Activated naive CD4-positive, alpha-beta T cell treated with anti-CD3 and anti-CD28 coated beads, Interleukin-2, amount 50 U/mL, for 72 hours (primary cell): ENCODE measurements around the gene DCANP1. TPM values are rescaled to one million over a fixed set of nuclear protein-coding genes. Genes with fewer than 3 reads are reported as not detected.

ENCODE experiments used
- ATAC-seq, 2 donors: fragments of 150-1000 bp; cut with Tn5 transposase; 2 replicates each; pipeline ENCODE4 v1.10.0; 2021; ENCODE audit warnings: mild to moderate bottlenecking in 2 of 2, moderate library complexity in 2 of 2
- DNase-seq, 2 donors: peaks; one replicate each; pipeline ENCODE4 v3.0.0; 2021 to 2022; ENCODE audit warnings: low spot score in 2 of 2
- H3K27ac Mint-ChIP-seq, 2 donors: one replicate each; pipeline ENCODE4 v1.8.0; 2022; ENCODE audit warnings: mild to moderate bottlenecking in 2 of 2, mixed read lengths in 2 of 2
- H3K36me3 Mint-ChIP-seq, 2 donors: one replicate each; pipeline ENCODE4 v1.8.0; 2022; ENCODE audit warnings: mixed read lengths in 2 of 2
- H3K9me3 Mint-ChIP-seq, 2 donors: one replicate each; pipeline ENCODE4 v1.8.0; 2022; ENCODE audit warnings: mixed read lengths in 2 of 2
- total RNA-seq, 2 donors: library from RNA; stranded (reverse); gene quantifications; one replicate each; pipeline ENCODE4 v1.2.3, GENCODE V29; 2022

DCANP1 gene
- total RNA-seq, 2 donors from 2014 or later = not detected

- no peak overlapping the region for H3K27ac Mint-ChIP-seq
- no peaks in the 10 kb centered on the region for H3K9me3 Mint-ChIP-seq
- H3K36me3 Mint-ChIP-seq = peaks cover 0 to 2% of the 10 kb centered on the region in 2 donors
- DNase-seq (no peak), ATAC-seq (no peak)
Measured at GRCh38 chr5:135484674-135485086, 37.5 kb upstream of the DCANP1 start.

- DNase-seq (no peak), ATAC-seq (no peak)
- Mint-ChIP-seq H3K27ac (no peak overlapping the region), H3K36me3 (no peaks in the 10 kb centered on the region), H3K9me3 (no peaks in the 10 kb centered on the region)
Measured at GRCh38 chr5:135483254-135483653, 36.1 kb upstream of the DCANP1 start.

- no peaks in the 10 kb centered on the region for H3K9me3 Mint-ChIP-seq
- no peak for DNase-seq
- no peaks in the 10 kb centered on the region for H3K36me3 Mint-ChIP-seq
- no peak overlapping the region for H3K27ac Mint-ChIP-seq
- no peak for ATAC-seq
Measured at GRCh38 chr5:135482381-135482933, 35.3 kb upstream of the DCANP1 start.

- DNase-seq (no peak), ATAC-seq (no peak)
- Mint-ChIP-seq H3K27ac (no peak overlapping the region), H3K9me3 (no peaks in the 10 kb centered on the region), H3K36me3 (no peaks in the 10 kb centered on the region)
Measured at GRCh38 chr5:135481909-135482311, 34.8 kb upstream of the DCANP1 start.

- no peak overlapping the region for H3K27ac Mint-ChIP-seq
- no peaks in the 10 kb centered on the region for H3K9me3 Mint-ChIP-seq
- no peak for DNase-seq
- ATAC-seq = no peak
- no peaks in the 10 kb centered on the region for H3K36me3 Mint-ChIP-seq
Measured at GRCh38 chr5:135481387-135481786, 34.2 kb upstream of the DCANP1 start.

GRCh38 chr5:135480511-135480910, 33.4 kb upstream of the DCANP1 start:
- H3K36me3 Mint-ChIP-seq = no peaks in the 10 kb centered on the region
- DNase-seq = no peak
- no peaks in the 10 kb centered on the region for H3K9me3 Mint-ChIP-seq
- no peak for ATAC-seq
- no peak overlapping the region for H3K27ac Mint-ChIP-seq

GRCh38 chr5:135478938-135479337, 31.8 kb upstream of the DCANP1 start:
- DNase-seq (no peak), ATAC-seq (no peak)
- Mint-ChIP-seq H3K27ac (no peak overlapping the region), H3K36me3 (no peaks in the 10 kb centered on the region), H3K9me3 (no peaks in the 10 kb centered on the region)

- no peak for ATAC-seq
- H3K27ac Mint-ChIP-seq = no peak overlapping the region
Measured at GRCh38 chr5:135477613-135478066, 30.5 kb upstream of the DCANP1 start.

GRCh38 chr5:135476615-135477581, 29.8 kb upstream of the DCANP1 start:
- Mint-ChIP-seq H3K27ac (no peak overlapping the region), H3K9me3 (no peaks in the 10 kb centered on the region), H3K36me3 (no peaks in the 10 kb centered on the region)
- ATAC-seq (no peak), DNase-seq (no peak)

More at GRCh38 chr5:135477613-135478066, 30.5 kb upstream of the DCANP1 start:
- no peak for DNase-seq
- H3K9me3 Mint-ChIP-seq = no peaks in the 10 kb centered on the region
- no peaks in the 10 kb centered on the region for H3K36me3 Mint-ChIP-seq

- no peak for DNase-seq
- Mint-ChIP-seq H3K9me3 (no peaks in the 10 kb centered on the region), H3K27ac (no peak overlapping the region), H3K36me3 (no peaks in the 10 kb centered on the region)
- no peak for ATAC-seq
Measured at GRCh38 chr5:135473956-135474670, 27.0 kb upstream of the DCANP1 start.

- DNase-seq (no peak), ATAC-seq (no peak)
- Mint-ChIP-seq H3K36me3 (no peaks in the 10 kb centered on the region), H3K9me3 (no peaks in the 10 kb centered on the region), H3K27ac (no peak overlapping the region)
Measured at GRCh38 chr5:135472141-135472540, 25.0 kb upstream of the DCANP1 start.

- Mint-ChIP-seq H3K36me3 (no peaks in the 10 kb centered on the region), H3K27ac (no peak overlapping the region), H3K9me3 (no peaks in the 10 kb centered on the region)
- ATAC-seq (no peak), DNase-seq (no peak)
Measured at GRCh38 chr5:135471726-135472125, 24.6 kb upstream of the DCANP1 start.

GRCh38 chr5:135469911-135470310, 22.8 kb upstream of the DCANP1 start:
- no peaks in the 10 kb centered on the region for H3K36me3 Mint-ChIP-seq
- no peak overlapping the region for H3K27ac Mint-ChIP-seq
- DNase-seq (no peak), ATAC-seq (no peak)
- H3K9me3 Mint-ChIP-seq = no peaks in the 10 kb centered on the region

GRCh38 chr5:135468541-135468940, 21.4 kb upstream of the DCANP1 start:
- Mint-ChIP-seq H3K36me3 (no peaks in the 10 kb centered on the region), H3K9me3 (no peaks in the 10 kb centered on the region), H3K27ac (no peak overlapping the region)
- no peak for DNase-seq
- no peak for ATAC-seq

GRCh38 chr5:135467871-135468485, 20.8 kb upstream of the DCANP1 start:
- Mint-ChIP-seq H3K36me3 (no peaks in the 10 kb centered on the region), H3K27ac (no peak overlapping the region), H3K9me3 (no peaks in the 10 kb centered on the region)
- ATAC-seq (no peak), DNase-seq (no peak)

GRCh38 chr5:135467051-135467625, 20.0 kb upstream of the DCANP1 start:
- DNase-seq (no peak), ATAC-seq (no peak)
- Mint-ChIP-seq H3K9me3 (no peaks in the 10 kb centered on the region), H3K27ac (no peak overlapping the region), H3K36me3 (no peaks in the 10 kb centered on the region)
